Muscle of leg (tissue), 11 donors: ENCODE data around the gene SLC1A1. TPM values are rescaled to one million over a fixed set of nuclear protein-coding genes. Genes with fewer than 3 reads are reported as not detected.
"Not testable (repeated sequence)": the region's sequence is repeated elsewhere in the genome, so short reads cannot be mapped to it uniquely, and the experiment has no call there.

Experiments
- DNase-seq: peaks from one replicate; pipeline ENCODE4 v3.0.0; 2013
- H3K27ac ChIP-seq: one replicate; pipeline ENCODE4 v1.5.1; 2013; ENCODE audit warnings: mild to moderate bottlenecking, low read length, control low read depth
- H3K27me3 ChIP-seq: one replicate; pipeline ENCODE4 v1.6.1; 2013; ENCODE audit warnings: low read length; ENCODE audit not compliant: control insufficient read depth, insufficient read depth
- H3K36me3 ChIP-seq: one replicate; pipeline ENCODE4 v1.6.1; 2013; ENCODE audit warnings: low read length; ENCODE audit not compliant: control insufficient read depth, insufficient read depth
- H3K4me1 ChIP-seq: one replicate; pipeline ENCODE4 v1.6.1; 2013; ENCODE audit warnings: low read length; ENCODE audit not compliant: control insufficient read depth, insufficient read depth
- H3K4me3 ChIP-seq: one replicate; pipeline ENCODE4 v1.5.1; 2013; ENCODE audit warnings: low read length, control low read depth
- H3K9me3 ChIP-seq: replicated peaks from 2 replicates; pipeline ENCODE4 v1.6.1; 2013; ENCODE audit warnings: low read depth, low read length; ENCODE audit not compliant: control insufficient read depth
- WGBS: methylation state at CpG from one replicate; pipeline ENCODE4 v1.1.5; 2013; ENCODE audit warnings: missing lambda C conversion rate; ENCODE audit not compliant: insufficient coverage; 5-methylcytosine and 5-hydroxymethylcytosine counted together
- polyA plus RNA-seq, 8 donors: library from polyadenylated mRNA; unstranded; fragments of 120-200 nt; gene quantifications; one replicate each; pipeline versions ENCODE4 v1.2.1 to v1.2.3, GENCODE V29; 2013; ENCODE audit warnings: inconsistent platforms in 1 of 8, low replicate concordance in 1 of 8; ENCODE audit not compliant: insufficient read length in 8 of 8, insufficient read depth in 1 of 8
- total RNA-seq: library from RNA; stranded (reverse); fragments of 120-200 nt; gene quantifications from one replicate; pipeline ENCODE4 v1.2.4, GENCODE V29; 2013

The SLC1A1 gene
- total and polyA plus RNA-seq, 9 donors = 0.47 to 2.1 (median 0.69) TPM

- H3K36me3 ChIP-seq = no peaks in the 10 kb centered on the region
- no peaks in the 10 kb centered on the region for H3K4me1 ChIP-seq
- H3K27me3 ChIP-seq = no peaks in the 10 kb centered on the region
- no peak for DNase-seq
- 80% methylated on average over 1 of the region's 2 CpGs for WGBS
- no peak overlapping the region for H3K27ac ChIP-seq
- H3K4me3 ChIP-seq = no peak overlapping the region
- peaks cover 2% of the 10 kb centered on the region for H3K9me3 ChIP-seq
Observed at GRCh38 chr9:4538107-4538506, 47.8 kb downstream of the SLC1A1 start.

DNA sequence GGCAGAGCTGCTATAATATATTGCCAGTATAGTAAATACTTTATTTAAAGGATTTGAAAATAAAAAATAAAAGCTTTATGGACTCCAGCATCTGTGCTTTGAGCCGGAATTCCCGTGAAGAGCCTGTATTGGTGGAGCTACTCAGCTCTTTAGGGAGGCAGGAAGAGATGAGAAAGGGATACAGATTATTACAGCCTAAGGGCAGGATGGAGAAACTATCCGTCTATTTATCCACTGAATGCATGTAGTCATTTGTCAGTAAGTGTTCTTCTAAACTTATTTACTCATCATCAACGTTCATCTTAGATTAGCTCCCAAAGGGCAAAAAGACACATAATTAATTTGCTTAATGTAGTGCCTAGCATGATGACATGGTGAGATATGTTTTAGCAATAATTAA, 48.4 kb downstream of the SLC1A1 start:
- Histone ChIP-seq H3K27ac (no peak overlapping the region), H3K4me1 (no peaks in the 10 kb centered on the region), H3K9me3 (peaks cover 2% of the 10 kb centered on the region), H3K36me3 (no peaks in the 10 kb centered on the region), H3K4me3 (no peak overlapping the region), H3K27me3 (no peaks in the 10 kb centered on the region)
- no peak for DNase-seq
- WGBS = no CpG with 5 or more reads among the region's 4 CpGs

DNA sequence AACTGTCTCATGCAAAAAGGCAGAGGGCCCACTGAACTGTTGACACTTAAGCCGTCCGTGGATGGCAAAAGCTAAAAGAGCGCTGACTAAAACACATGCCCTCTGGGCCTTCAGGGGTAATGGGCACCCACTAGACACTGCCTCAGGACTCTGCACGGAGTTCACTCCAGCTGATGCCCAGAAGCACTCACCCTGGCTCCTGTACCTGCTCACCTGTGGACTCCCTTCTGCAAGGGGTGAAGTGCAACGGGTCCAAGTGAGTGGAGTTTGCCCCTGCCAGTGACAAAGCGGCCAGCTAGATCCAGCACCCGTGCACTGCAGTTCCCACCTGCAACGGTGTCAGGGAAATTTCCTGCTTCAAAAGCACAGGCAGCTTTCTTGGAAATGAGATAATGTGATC, 50.2 kb downstream of the SLC1A1 start:
- no peaks in the 10 kb centered on the region for H3K4me1 ChIP-seq
- no peaks in the 10 kb centered on the region for H3K27me3 ChIP-seq
- peaks cover 2% of the 10 kb centered on the region for H3K9me3 ChIP-seq
- no peak overlapping the region for H3K4me3 ChIP-seq
- no peak overlapping the region for H3K27ac ChIP-seq
- H3K36me3 ChIP-seq = no peaks in the 10 kb centered on the region
- DNase-seq = no peak
- 88% methylated on average over 8 of the region's 8 CpGs for WGBS

GRCh38 chr9:4541281-4541680, 51.0 kb downstream of the SLC1A1 start:
- Histone ChIP-seq H3K9me3 (peaks cover 2% of the 10 kb centered on the region), H3K27ac (no peak overlapping the region), H3K36me3 (no peaks in the 10 kb centered on the region), H3K4me3 (no peak overlapping the region), H3K27me3 (no peaks in the 10 kb centered on the region), H3K4me1 (no peaks in the 10 kb centered on the region)
- DNase-seq = no peak
- no CpG with 5 or more reads among the region's 3 CpGs for WGBS

DNA sequence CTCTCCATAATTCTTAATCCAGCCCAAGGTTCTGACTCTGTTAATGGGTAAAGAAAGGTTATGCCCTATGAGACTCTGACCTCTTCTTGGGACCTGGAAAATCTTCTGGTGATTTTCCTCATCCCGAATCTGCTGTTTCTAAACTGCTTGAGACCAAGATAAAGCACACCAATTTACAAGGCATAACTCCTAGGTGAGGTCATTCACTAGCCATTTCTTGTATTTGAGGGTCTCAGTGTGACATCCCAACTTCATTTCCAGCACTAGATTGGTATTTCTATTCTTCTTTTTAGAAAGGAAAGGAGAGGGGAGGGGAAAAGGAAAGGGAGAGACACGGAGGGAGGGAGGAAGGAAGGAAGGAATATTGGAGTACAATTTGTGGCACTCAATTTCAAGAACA, 51.6 kb downstream of the SLC1A1 start:
- no peak for DNase-seq
- Histone ChIP-seq H3K27ac (no peak overlapping the region), H3K36me3 (no peaks in the 10 kb centered on the region), H3K4me1 (no peaks in the 10 kb centered on the region), H3K27me3 (no peaks in the 10 kb centered on the region), H3K4me3 (no peak overlapping the region), H3K9me3 (peaks cover 2% of the 10 kb centered on the region)
- WGBS = 100% methylated on average over 1 of the region's 2 CpGs

- DNase-seq, H3K27me3 ChIP-seq, H3K27ac ChIP-seq, H3K9me3 ChIP-seq, H3K36me3 ChIP-seq, H3K4me3 ChIP-seq: not testable (repeated sequence)
- peaks cover 15% of the 10 kb centered on the region for H3K4me1 ChIP-seq
- no CpG with 5 or more reads among the region's 5 CpGs for WGBS
Observed at GRCh38 chr9:4544714-4545113, 54.4 kb downstream of the SLC1A1 start.

DNA sequence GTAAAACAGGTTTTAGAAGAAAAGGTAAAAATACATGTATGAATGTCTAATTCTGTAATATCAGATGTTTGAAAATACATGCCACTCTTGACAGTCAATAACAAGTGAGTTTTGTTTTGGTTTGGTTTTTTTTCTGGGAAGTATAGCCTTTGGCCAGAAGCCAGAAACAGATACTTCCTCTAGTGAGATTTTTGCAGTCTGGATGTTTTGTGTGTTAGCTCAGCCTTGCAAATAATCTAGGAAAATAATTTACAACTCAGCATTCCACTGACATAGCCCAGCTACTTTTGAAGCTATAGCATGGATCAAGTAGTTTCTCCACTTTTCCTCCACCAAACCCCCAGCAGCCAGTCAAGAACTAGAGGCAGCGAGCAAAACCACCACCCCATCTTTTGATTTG, 56.7 kb downstream of the SLC1A1 start:
- no peaks in the 10 kb centered on the region for H3K9me3 ChIP-seq
- no CpG with 5 or more reads among the region's 1 CpG for WGBS
- H3K27ac ChIP-seq = no peak overlapping the region
- no peak overlapping the region for H3K4me3 ChIP-seq
- H3K4me1 ChIP-seq = peaks cover 17% of the 10 kb centered on the region
- DNase-seq = peak; percentile 71
- H3K27me3 ChIP-seq = no peaks in the 10 kb centered on the region
- H3K36me3 ChIP-seq = no peaks in the 10 kb centered on the region

GRCh38 chr9:4548811-4549725, 58.8 kb downstream of the SLC1A1 start:
- H3K4me1 ChIP-seq = peaks cover 17% of the 10 kb centered on the region
- peak overlapping the region; percentile 38 for H3K27ac ChIP-seq
- no peaks in the 10 kb centered on the region for H3K36me3 ChIP-seq
- WGBS = 38% methylated on average over 8 of the region's 11 CpGs
- no peaks in the 10 kb centered on the region for H3K9me3 ChIP-seq
- peak; percentile 81 for DNase-seq
- H3K27me3 ChIP-seq = no peaks in the 10 kb centered on the region
- no peak overlapping the region for H3K4me3 ChIP-seq

DNA sequence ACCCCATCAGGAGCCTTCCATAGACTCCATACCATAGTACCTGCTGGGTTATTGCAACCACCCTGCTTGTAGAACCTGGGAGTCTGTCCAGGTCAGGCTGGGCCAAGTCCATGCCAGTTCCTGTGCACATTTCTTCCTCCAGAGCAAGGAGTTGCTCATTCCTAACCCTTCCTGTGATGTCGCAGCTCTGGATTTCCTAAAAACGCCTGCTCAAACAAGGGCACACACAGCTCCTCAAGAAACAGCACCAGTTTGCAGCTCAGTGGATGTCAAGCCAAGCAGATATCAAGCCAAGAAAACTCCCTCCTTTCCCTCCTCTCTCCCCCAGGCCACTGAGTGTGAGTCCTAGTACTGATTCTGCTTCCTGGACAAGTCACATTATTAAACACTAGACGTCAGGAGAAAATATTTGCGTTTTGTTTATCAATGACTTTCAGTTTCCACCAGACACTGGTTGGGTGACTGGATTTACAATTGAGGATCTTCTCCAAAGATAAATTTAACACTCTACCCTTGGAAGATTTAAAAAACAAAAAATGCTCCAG, 59.6 kb downstream of the SLC1A1 start:
- H3K27me3 ChIP-seq = no peaks in the 10 kb centered on the region
- WGBS = 88% methylated on average over 2 of the region's 4 CpGs
- H3K27ac ChIP-seq = no peak overlapping the region
- H3K36me3 ChIP-seq = no peaks in the 10 kb centered on the region
- DNase-seq = peak; percentile 22
- no peak overlapping the region for H3K4me3 ChIP-seq
- H3K9me3 ChIP-seq = no peaks in the 10 kb centered on the region
- H3K4me1 ChIP-seq = peaks cover 17% of the 10 kb centered on the region

DNA sequence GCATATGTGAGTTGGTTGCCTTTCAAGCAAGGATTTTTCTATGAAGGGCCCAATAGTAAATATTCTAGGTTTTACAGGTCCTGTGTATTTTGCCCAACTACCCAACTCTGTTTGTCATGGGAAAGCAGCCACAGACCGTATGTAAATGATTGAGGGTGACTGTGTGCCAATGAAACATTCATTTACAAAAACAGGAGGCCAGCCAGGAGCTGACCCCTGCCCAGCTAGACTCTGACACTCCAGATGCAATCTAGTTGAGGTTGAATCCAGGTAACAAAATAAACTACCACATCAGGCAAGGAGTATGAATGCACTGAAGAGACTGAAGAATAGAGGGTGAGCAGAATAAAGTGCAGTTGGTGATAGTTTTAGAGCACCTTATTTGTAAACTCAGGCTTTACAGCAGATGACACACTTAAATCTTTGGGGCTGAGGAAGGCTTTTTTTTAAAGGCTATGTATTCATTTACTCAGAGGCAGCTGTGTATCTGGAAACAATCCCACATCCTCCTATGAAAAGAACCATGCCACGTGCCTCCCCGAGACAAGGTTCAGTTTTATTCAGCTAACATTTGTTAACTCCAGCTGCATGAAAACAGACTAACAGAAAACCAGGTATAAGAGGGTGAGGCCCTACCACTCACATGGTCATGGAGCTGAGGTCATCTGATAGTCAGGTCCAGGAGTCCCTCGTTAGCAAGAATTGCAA, 60.7 kb downstream of the SLC1A1 start:
- no peaks in the 10 kb centered on the region for H3K9me3 ChIP-seq
- H3K27me3 ChIP-seq = no peaks in the 10 kb centered on the region
- DNase-seq = peak; percentile 78
- H3K4me1 ChIP-seq = peaks cover 17% of the 10 kb centered on the region
- no peak overlapping the region for H3K4me3 ChIP-seq
- no CpG with 5 or more reads among the region's 4 CpGs for WGBS
- no peak overlapping the region for H3K27ac ChIP-seq
- H3K36me3 ChIP-seq = no peaks in the 10 kb centered on the region
